Neural crest cell (in vitro differentiated cells): ENCODE measurements around the gene ITGAX. TPM values are rescaled to one million over a fixed set of nuclear protein-coding genes. Genes with fewer than 3 reads are reported as not detected.

ENCODE experiments used
- DNase-seq: peaks from one replicate; pipeline ENCODE4 v3.0.0; 2021; ENCODE audit warnings: low read depth, mixed read lengths, low spot score
- H3K27ac Mint-ChIP-seq: one replicate; pipeline ENCODE4 v1.8.0; 2021; ENCODE audit warnings: mild to moderate bottlenecking, mixed read lengths; ENCODE audit not compliant: unreplicated experiment
- H3K27me3 Mint-ChIP-seq: 2 replicates; pipeline ENCODE4 v1.8.0; 2021; ENCODE audit warnings: low read depth, mild to moderate bottlenecking, mixed read lengths
- H3K36me3 Mint-ChIP-seq: 2 replicates; pipeline ENCODE4 v1.8.0; 2021; ENCODE audit warnings: low read depth, mild to moderate bottlenecking, mixed read lengths
- H3K4me1 Mint-ChIP-seq: 2 replicates; pipeline ENCODE4 v1.8.0; 2021; ENCODE audit warnings: mixed read lengths
- H3K4me3 Mint-ChIP-seq: one replicate; pipeline ENCODE4 v1.8.0; 2021; ENCODE audit warnings: mild to moderate bottlenecking, mixed read lengths
- H3K9me3 Mint-ChIP-seq: 2 replicates; pipeline ENCODE4 v1.8.0; 2021; ENCODE audit warnings: mixed read lengths
- CTCF ChIP-seq: fragments of 200-600 bp; sonication (generic); conservative IDR thresholded peaks from 2 replicates; pipeline ENCODE4 v1.5.0; 2021; ENCODE audit warnings: antibody characterized with exemption, mild to moderate bottlenecking
- total RNA-seq: library from RNA; stranded (reverse); gene quantifications from 2 replicates; pipeline ENCODE4 v1.2.1, GENCODE V29; 2021

Gene ITGAX
- total RNA-seq, 1 donor from 2014 or later = not detected

GRCh38 chr16:31327646-31328225 lies 27.2 kb upstream of the ITGAX start:
- Mint-ChIP-seq H3K4me3 (no peak overlapping the region), H3K4me1 (no peaks in the 10 kb centered on the region), H3K36me3 (no peaks in the 10 kb centered on the region), H3K27ac (no peak overlapping the region), H3K27me3 (peaks cover 49% of the 10 kb centered on the region), H3K9me3 (peaks cover 2% of the 10 kb centered on the region)
- TF ChIP-seq CTCF = no peak
- DNase-seq = no peak

GRCh38 chr16:31328322-31329052 lies 26.5 kb upstream of the ITGAX start:
- no peaks in the 10 kb centered on the region for H3K4me1 Mint-ChIP-seq
- H3K9me3 Mint-ChIP-seq = no peaks in the 10 kb centered on the region
- H3K27ac Mint-ChIP-seq = no peak overlapping the region
- no peaks in the 10 kb centered on the region for H3K36me3 Mint-ChIP-seq
- no peak overlapping the region for H3K4me3 Mint-ChIP-seq
- no peak for DNase-seq
- no peak for TF ChIP-seq CTCF
- peaks cover 47% of the 10 kb centered on the region for H3K27me3 Mint-ChIP-seq

- Mint-ChIP-seq H3K9me3 (no peaks in the 10 kb centered on the region), H3K4me1 (no peaks in the 10 kb centered on the region), H3K36me3 (no peaks in the 10 kb centered on the region), H3K27ac (no peak overlapping the region), H3K27me3 (peaks cover 55% of the 10 kb centered on the region), H3K4me3 (no peak overlapping the region)
- TF ChIP-seq CTCF = no peak
- no peak for DNase-seq
These were observed 25.1 kb upstream of the ITGAX start for GRCh38 chr16:31329671-31330552.

GRCh38 chr16:31330553-31330890 lies 24.5 kb upstream of the ITGAX start:
- H3K36me3 Mint-ChIP-seq = no peaks in the 10 kb centered on the region
- peaks cover 61% of the 10 kb centered on the region for H3K27me3 Mint-ChIP-seq
- no peaks in the 10 kb centered on the region for H3K9me3 Mint-ChIP-seq
- H3K27ac Mint-ChIP-seq = no peak overlapping the region
- no peak for DNase-seq
- H3K4me3 Mint-ChIP-seq = no peak overlapping the region
- TF ChIP-seq CTCF = no peak
- H3K4me1 Mint-ChIP-seq = no peaks in the 10 kb centered on the region

GRCh38 chr16:31331141-31331764 lies 23.7 kb upstream of the ITGAX start:
- no peaks in the 10 kb centered on the region for H3K4me1 Mint-ChIP-seq
- no peaks in the 10 kb centered on the region for H3K9me3 Mint-ChIP-seq
- no peak overlapping the region for H3K4me3 Mint-ChIP-seq
- no peak for DNase-seq
- no peak overlapping the region for H3K27ac Mint-ChIP-seq
- no peak for TF ChIP-seq CTCF
- H3K27me3 Mint-ChIP-seq = peaks cover 66% of the 10 kb centered on the region
- no peaks in the 10 kb centered on the region for H3K36me3 Mint-ChIP-seq
